ENCODE results near the gene CEP170B. TPM values are rescaled to one million over a fixed set of nuclear protein-coding genes. Genes with fewer than 3 reads are reported as not detected.
"Not testable (repeated sequence)": the region's sequence is repeated elsewhere in the genome, so short reads cannot be mapped to it uniquely, and the experiment has no call there.

CEP170B gene
- total and polyA plus RNA-seq, 5 experiments from 2014 or later = 0.03 to 4.8 (median 2.3) TPM; not detected in 1

DNA sequence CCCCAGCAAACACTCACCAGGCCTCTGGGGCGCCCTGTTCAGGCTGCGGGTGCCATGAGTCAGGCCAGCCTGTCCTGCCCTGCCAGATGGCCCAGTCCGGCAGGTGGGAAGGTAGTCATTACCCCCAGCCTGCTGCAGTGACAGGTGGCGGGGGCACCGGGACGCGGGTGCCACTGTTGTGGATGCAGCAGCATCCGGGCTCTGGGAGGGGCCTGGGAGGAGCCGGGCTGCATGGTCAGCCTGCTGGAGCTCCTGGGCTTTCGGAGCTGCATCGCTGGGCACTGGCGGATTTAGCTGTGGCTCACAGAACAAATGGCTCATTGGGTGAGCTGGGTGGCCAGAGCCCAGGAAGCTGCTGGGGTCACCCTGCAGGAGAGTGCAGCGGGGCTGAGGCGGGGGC, 13.5 kb downstream of the CEP170B start:
- Mint-ChIP-seq H3K4me3 (no peak overlapping the region), H3K9me3 (no peaks in the 10 kb centered on the region), H3K4me1 (peaks cover 0 to 2% (median 0%) of the 10 kb centered on the region in 4 donors), H3K27ac (no peak overlapping the region), H3K36me3 (no peaks in the 10 kb centered on the region), H3K27me3 (peaks cover 0 to 9% (median 0%) of the 10 kb centered on the region in 5 donors)
- POLR2A ChIA-PET = no interaction called here
- ATAC-seq (no peak), DNase-seq (peak in 1 of 10 donors; percentile 3)

DNA sequence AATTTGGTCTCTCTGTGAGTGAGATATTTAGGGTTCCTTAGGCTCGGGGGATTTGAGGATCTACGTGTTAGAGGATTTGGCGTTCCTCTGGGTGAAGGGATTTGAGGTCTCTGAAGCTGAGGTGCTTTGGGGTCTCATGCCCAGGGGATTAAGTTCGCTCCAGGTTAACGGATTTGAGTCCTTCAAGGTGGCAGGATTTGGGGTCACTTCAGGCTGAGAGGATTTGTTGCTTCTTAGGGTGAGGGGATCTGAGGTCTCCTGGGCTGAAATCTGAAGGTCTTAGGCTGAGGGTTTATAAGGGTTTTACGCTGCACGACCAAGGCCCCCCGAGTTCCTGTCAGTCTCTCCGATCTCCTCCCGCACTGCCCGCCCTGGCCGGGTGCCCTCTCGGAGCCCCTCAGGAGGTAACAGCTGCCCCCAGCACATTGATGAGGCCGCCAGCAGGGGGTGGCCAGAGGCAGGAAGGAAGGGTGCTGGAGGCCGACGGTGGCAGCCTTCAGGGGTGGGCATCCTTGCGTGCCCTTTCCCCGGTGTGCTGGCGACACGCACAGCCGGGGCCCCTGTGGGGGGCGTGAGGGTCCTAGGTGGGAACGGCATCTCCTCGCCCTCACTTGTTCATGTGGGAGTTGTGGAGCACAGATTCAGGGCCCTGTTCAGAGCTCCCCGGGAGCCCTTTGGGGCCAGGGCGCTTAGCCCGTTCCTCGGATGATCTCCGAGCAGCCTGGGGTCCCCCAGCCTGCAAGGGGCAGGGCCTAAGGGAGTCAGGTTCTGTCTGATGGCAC, 14.3 kb downstream of the CEP170B start:
- Mint-ChIP-seq H3K36me3 (no peaks in the 10 kb centered on the region), H3K9me3 (no peaks in the 10 kb centered on the region), H3K4me1 (peaks cover 0 to 2% (median 0%) of the 10 kb centered on the region in 4 donors), H3K4me3 (no peak overlapping the region), H3K27me3 (peaks cover 0 to 6% (median 0%) of the 10 kb centered on the region in 5 donors), H3K27ac (peak overlapping the region in 1 of 10 donors; percentile 47)
- peak in 2 of 10 donors; percentile 4 to 27 for DNase-seq
- POLR2A ChIA-PET = no interaction called here
- no peak for ATAC-seq

DNA sequence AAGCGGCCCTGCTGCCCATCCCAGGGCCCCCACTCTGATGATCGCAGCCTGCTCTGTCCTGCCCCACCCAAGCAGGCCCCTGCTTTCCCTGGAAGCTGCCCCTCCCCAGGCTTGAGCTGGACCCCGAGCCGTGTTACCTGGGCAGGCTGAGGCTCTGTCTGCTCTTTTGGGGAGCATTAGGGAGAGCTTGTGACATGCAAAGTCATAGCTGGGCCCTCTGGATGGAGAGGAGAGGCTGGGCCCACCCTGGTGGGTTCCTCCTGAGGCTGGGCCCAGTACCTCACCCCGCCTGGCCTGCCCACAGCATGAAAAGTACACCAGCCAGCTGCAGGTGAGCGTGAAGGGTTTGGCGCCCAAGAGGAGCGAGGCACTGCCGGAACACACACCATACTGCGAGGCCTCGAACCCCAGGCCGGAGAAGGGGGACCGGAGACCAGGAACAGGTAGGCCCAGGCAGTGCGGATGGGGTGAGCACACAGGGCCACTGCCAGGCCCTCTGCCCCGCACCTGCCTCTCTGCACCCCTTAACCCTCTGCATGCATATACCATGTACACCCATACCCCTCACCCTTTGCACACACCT, 15.0 kb downstream of the CEP170B start:
- Mint-ChIP-seq H3K27ac (no peak overlapping the region), H3K36me3 (no peaks in the 10 kb centered on the region), H3K4me1 (peaks cover 0 to 2% (median 0%) of the 10 kb centered on the region in 4 donors), H3K27me3 (peaks cover 0 to 6% (median 0%) of the 10 kb centered on the region in 5 donors), H3K9me3 (no peaks in the 10 kb centered on the region), H3K4me3 (no peak overlapping the region)
- no peak for ATAC-seq
- POLR2A ChIA-PET = no interaction called here
- DNase-seq = peak in 1 of 10 donors; percentile 44

DNA sequence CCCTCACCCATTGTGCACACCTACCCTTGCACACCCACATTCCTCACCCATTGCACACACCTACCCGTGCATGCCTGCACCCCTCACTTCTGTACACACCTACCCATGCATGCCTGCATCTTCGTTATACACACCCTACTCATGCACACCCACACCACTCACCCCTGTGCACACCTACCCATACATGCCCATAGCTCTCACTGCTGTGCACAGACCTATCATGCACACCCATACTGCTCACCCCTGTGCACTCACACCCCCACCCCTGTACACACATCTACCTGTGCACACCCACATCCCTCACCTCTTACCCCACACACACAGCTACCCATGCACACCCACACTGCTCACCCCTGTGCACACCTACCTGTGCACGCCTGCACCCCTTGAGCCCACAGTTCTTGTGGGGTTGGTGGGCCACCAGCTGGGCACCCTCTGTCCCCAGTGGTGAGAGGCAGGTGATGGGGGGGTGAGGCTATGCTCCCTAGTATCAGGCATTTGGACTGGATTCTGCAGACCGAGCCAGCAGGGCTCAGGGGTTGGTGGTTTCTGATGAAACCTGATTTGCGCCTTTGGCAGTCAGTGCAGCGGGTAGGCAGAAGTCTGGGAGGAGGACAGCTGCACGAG, 15.6 kb downstream of the CEP170B start:
- peaks cover 0 to 2% (median 0%) of the 10 kb centered on the region in 4 donors for H3K4me1 Mint-ChIP-seq
- no peaks in the 10 kb centered on the region for H3K36me3 Mint-ChIP-seq
- H3K27ac Mint-ChIP-seq = peak overlapping the region in 1 of 10 donors; percentile 7
- H3K9me3 Mint-ChIP-seq = no peaks in the 10 kb centered on the region
- H3K4me3 Mint-ChIP-seq = no peak overlapping the region
- peaks cover 0 to 4% (median 0%) of the 10 kb centered on the region in 5 donors for H3K27me3 Mint-ChIP-seq
- ATAC-seq = no peak
- POLR2A ChIA-PET = no interaction called here
- DNase-seq = peak in 1 of 10 donors; percentile 55

DNA sequence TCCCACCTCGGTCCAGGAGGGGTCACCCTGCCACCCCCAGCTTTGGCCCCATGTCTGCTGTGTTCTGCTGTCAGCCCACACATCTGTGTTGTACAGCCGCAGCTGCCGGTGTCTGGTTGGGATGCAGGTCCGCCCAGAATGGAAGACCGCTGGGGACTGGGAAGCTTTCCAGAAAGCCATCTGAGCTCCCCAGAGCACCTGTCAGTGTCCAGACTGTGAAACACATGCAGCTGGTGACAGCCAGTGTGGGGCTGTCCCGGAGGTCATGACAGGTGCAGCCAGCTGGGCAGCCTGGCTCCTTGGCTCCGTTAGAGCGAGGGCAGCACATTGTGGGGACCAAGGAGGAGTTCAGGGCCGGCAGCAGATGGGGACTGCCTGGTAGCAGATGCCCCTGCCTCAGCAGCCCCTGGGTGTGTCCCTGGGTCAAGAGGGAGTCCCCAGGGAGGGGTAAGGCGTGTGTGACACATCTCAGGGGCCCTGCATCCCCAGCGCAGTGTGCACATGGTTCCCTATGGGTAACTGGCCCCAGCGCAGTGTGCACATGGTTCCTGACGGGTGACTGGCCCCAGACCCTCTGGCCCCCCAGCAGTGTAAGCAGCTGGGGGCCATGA, 16.4 kb downstream of the CEP170B start:
- peaks cover 0 to 2% (median 0%) of the 10 kb centered on the region in 4 donors for H3K4me1 Mint-ChIP-seq
- POLR2A ChIA-PET = no interaction called here
- DNase-seq (peak in 1 of 10 donors; percentile 21), ATAC-seq (no peak)
- H3K27ac Mint-ChIP-seq = no peak overlapping the region
- no peak overlapping the region for H3K4me3 Mint-ChIP-seq
- H3K9me3 Mint-ChIP-seq = no peaks in the 10 kb centered on the region
- peaks cover 0 to 4% (median 0%) of the 10 kb centered on the region in 5 donors for H3K27me3 Mint-ChIP-seq
- H3K36me3 Mint-ChIP-seq = no peaks in the 10 kb centered on the region

DNA sequence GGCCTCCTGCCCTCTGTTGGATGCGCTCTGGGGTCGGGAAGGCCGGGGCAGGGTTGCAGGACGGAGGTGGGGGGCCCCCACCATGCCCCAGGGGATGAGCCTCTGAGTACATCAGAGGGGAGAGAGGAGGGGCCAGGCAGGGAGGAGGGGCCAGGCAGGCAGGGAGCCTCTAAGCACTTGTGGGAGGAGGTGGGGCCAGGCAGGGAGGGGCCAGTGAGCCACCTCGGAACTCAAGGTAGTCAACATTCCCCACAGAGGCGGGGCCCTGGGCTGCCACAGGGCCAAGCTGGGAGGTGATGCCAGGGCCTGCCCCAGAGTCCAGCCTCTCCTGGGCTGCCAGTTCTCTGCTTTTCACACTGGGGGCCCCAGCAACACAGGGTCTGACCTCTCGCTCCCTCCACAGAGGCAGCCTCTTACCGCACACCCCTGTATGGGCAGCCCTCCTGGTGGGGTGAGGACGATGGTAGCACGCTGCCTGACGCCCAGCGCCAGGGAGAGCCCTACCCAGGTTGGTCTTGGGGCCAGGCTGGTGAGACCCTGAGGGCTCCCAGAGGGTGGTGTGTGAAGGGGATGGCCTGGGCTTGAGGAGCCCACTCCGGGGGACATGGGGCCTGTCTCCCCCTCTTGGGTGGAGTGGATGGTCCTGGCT, 17.4 kb downstream of the CEP170B start:
- ATAC-seq (no peak), DNase-seq (peak in 2 of 10 donors; percentile 4 to 52)
- H3K4me3 Mint-ChIP-seq = no peak overlapping the region
- peaks cover 0 to 4% (median 0%) of the 10 kb centered on the region in 5 donors for H3K27me3 Mint-ChIP-seq
- no peaks in the 10 kb centered on the region for H3K36me3 Mint-ChIP-seq
- POLR2A ChIA-PET = no interaction called here
- H3K27ac Mint-ChIP-seq = no peak overlapping the region
- no peaks in the 10 kb centered on the region for H3K9me3 Mint-ChIP-seq
- H3K4me1 Mint-ChIP-seq = peaks cover 0 to 2% (median 0%) of the 10 kb centered on the region in 4 donors

DNA sequence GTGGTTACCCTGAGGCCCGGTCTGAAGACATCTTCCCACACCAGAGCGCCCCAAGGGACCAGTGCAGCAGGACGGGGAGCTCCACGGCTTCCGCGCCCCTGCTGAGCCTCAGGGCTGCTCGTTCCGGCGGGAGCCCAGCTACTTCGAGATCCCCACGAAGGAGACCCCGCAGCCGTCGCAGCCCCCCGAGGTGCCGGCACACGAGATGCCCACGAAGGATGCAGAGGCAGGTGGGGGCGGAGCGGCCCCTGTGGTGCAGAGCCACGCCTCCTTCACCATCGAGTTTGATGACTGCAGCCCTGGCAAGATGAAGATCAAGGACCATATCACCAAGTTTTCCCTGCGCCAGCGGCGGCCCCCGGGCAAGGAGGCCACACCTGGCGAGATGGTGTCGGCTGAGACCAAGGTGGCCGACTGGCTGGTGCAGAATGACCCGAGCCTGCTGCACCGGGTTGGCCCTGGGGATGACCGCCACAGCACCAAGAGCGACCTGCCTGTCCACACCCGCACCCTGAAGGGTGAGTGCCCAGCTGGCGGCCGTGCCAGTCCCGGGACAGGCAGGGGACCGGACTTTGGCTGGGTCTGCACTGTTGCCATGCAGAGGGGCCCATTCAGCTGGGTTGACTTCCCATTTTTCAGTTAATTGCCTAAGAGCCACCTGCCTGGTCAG, 18.1 kb downstream of the CEP170B start:
- no peak for ATAC-seq
- Mint-ChIP-seq H3K9me3 (no peaks in the 10 kb centered on the region), H3K4me3 (no peak overlapping the region), H3K36me3 (no peaks in the 10 kb centered on the region), H3K4me1 (peaks cover 0 to 2% (median 0%) of the 10 kb centered on the region in 4 donors), H3K27ac (no peak overlapping the region), H3K27me3 (peaks cover 0 to 4% (median 0%) of the 10 kb centered on the region in 5 donors)
- DNase-seq = peak in 1 of 10 donors; percentile 19
- POLR2A ChIA-PET = no interaction called here

DNA sequence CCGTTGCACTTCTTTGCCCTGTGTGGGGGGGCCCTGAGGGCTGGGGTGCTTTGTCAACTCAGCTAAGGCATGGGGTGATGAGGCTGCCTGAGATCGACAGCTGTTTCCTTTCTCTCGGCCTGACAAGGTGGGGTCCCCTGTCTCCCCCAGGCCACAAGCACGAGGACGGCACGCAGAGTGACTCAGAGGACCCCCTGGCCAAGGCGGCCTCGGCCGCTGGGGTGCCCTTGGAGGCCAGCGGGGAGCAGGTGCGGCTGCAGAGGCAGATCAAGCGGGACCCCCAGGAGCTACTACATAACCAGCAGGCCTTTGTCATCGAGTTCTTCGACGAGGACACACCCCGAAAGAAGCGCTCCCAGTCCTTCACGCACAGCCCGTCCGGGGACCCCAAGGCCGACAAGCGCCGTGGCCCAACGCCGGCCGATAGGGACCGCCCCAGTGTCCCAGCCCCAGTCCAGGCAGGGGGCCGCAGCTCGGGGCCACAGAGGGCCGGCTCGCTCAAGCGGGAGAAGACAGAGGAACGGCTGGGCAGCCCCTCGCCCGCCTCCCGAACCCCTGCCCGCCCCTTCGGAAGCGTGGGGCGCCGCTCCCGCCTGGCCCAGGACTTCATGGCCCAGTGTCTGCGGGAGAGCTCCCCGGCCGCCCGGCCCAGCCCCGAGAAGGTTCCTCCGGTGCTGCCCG, 18.8 kb downstream of the CEP170B start:
- Mint-ChIP-seq H3K9me3 (no peaks in the 10 kb centered on the region), H3K27ac (no peak overlapping the region), H3K27me3 (peaks cover 0 to 4% (median 0%) of the 10 kb centered on the region in 5 donors), H3K4me3 (no peak overlapping the region), H3K4me1 (peaks cover 0 to 2% (median 0%) of the 10 kb centered on the region in 4 donors), H3K36me3 (no peaks in the 10 kb centered on the region)
- peak in 1 of 10 donors; percentile 40 for DNase-seq
- POLR2A ChIA-PET = no interaction called here
- no peak for ATAC-seq

DNA sequence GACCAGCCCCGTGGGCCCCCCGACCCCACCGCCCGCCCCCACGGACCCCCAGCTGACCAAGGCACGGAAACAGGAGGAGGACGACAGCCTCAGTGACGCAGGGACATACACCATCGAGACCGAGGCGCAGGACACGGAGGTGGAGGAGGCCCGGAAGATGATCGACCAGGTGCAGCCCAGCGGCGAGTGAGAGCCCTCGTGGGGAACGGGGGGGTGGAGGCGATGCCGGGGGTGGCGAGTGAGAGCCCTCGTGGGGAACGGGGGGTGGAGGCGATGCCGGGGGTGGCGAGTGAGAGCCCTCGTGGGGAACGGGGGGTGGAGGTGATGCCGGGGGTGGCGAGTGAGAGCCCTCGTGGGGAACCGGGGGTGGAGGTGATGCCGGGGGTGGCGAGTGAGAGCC, 19.3 kb downstream of the CEP170B start:
- H3K27me3 Mint-ChIP-seq, H3K4me1 Mint-ChIP-seq, H3K9me3 Mint-ChIP-seq, DNase-seq, H3K36me3 Mint-ChIP-seq, POLR2A ChIA-PET, ATAC-seq, H3K27ac Mint-ChIP-seq, H3K4me3 Mint-ChIP-seq: not testable (repeated sequence)

DNA sequence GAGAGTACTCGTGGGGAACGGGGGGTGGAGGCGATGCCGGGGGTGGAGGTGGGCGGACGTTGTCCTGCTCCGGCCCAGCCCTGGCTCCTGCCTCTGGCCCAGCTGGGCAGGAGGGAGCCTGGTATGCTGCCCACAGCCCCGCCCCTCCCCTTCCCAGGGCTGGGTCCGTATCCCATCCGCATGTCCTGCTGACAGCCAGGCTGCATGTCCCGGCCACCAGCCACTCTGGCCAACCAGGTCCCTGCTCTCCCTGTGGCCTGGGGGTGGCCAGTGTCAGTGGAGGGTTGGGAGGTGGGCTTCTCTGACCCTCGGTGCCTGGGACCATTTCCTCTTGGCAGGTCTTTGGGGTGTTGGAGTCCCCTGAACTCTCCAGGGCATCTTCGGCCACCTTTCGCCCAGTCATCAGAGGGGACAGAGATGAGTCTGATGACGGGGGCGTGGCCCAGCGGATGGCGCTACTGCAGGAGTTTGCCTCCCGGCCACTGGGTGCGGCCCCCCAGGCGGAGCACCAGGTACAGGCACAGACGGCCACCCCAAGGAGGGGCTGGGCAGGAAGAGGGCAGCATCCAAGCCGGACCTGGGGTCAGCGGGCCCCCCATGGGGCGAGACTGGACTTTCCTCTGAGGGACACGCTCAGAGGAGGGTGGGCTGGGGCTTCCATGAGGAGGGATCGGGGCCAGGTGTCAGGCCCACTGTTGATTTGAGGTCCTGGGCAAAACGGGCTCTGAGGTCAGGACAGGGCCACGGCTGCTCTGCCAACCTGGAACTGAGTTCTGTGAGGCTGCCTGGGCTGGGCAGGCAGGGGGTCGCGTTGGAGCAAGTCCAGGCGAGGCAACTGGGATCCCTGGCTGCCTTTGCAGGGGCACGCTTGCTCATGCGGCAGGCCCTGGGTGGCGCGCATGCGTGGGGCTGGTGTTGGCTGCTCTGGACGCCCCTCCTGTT, 20.2 kb downstream of the CEP170B start:
- ATAC-seq (no peak), DNase-seq (peak in 1 of 10 donors; percentile 57)
- no peak overlapping the region for H3K27ac Mint-ChIP-seq
- H3K27me3 Mint-ChIP-seq = peaks cover 0 to 4% (median 0%) of the 10 kb centered on the region in 5 donors
- H3K4me1 Mint-ChIP-seq = peaks cover 0 to 2% (median 0%) of the 10 kb centered on the region in 4 donors
- no peaks in the 10 kb centered on the region for H3K9me3 Mint-ChIP-seq
- H3K36me3 Mint-ChIP-seq = no peaks in the 10 kb centered on the region
- POLR2A ChIA-PET = no interaction called here
- no peak overlapping the region for H3K4me3 Mint-ChIP-seq
